Keratinocyte (primary cell): Measurements from ENCODE around the gene BIN2. TPM values are rescaled to one million over a fixed set of nuclear protein-coding genes. Genes with fewer than 3 reads are reported as not detected.

ENCODE experiments used
- DNase-seq: peaks from one replicate; pipeline ENCODE4 v3.0.0-alpha.2; 2011; ENCODE audit warnings: low read depth, missing footprints, low spot score
- FAIRE-seq: peaks from 2 replicates; lab custom pipeline; 2011; peaks lifted over from hg19 to GRCh38; lab: Jason Lieb, UNC
- H2AFZ ChIP-seq: 2 replicates; pipeline ENCODE4 v1.6.0; 2012; ENCODE audit warnings: low read length, control low read depth, inconsistent platforms; ENCODE audit not compliant: control insufficient read depth
- H3K27ac ChIP-seq: 2 replicates; pipeline ENCODE4 v1.5.1; 2011; ENCODE audit warnings: low read length; ENCODE audit not compliant: control insufficient read depth, insufficient read depth
- H3K27me3 ChIP-seq: 3 replicates; pipeline ENCODE4 v1.6.0; 2011; ENCODE audit warnings: low read length; ENCODE audit not compliant: control insufficient read depth, insufficient read depth; ENCODE audit errors: extremely low read depth
- H3K36me3 ChIP-seq, 2 experiments: 2 replicates in 1 of 2; 3 replicates in 1 of 2; pipeline ENCODE4 v1.5.1; 2011; ENCODE audit warnings: low read length in 2 of 2, mild to moderate bottlenecking in 1 of 2; ENCODE audit not compliant: control insufficient read depth in 2 of 2, insufficient read depth in 2 of 2; ENCODE audit errors: extremely low read depth in 1 of 2
- H3K4me1 ChIP-seq: 3 replicates; pipeline ENCODE4 v1.5.1; 2011; ENCODE audit warnings: low read length; ENCODE audit not compliant: control insufficient read depth, insufficient read depth; ENCODE audit errors: extremely low read depth
- H3K4me2 ChIP-seq: 3 replicates; pipeline ENCODE4 v1.6.0; 2011; ENCODE audit warnings: low read depth, low read length; ENCODE audit not compliant: control insufficient read depth, insufficient read depth; ENCODE audit errors: extremely low read depth
- H3K4me3 ChIP-seq, 3 experiments: fragments of 200-600 bp in 1 of 3; sonication (generic) in 1 of 3; 2 replicates in 2 of 3; 3 replicates in 1 of 3; pipeline ENCODE4 v1.5.1; 2011 to 2016; ENCODE audit warnings: low read length in 3 of 3, mild to moderate bottlenecking in 3 of 3, control low read depth in 2 of 3, inconsistent platforms in 1 of 3, low read depth in 1 of 3, mixed read lengths in 1 of 3, mixed run types in 1 of 3, moderate library complexity in 1 of 3; ENCODE audit not compliant: control insufficient read depth in 2 of 3, insufficient read depth in 2 of 3; ENCODE audit errors: extremely low read depth in 1 of 3
- H3K79me2 ChIP-seq: 2 replicates; pipeline ENCODE4 v1.6.0; 2012; ENCODE audit warnings: low read length; ENCODE audit not compliant: control insufficient read depth, insufficient read depth
- H3K9ac ChIP-seq: 3 replicates; pipeline ENCODE4 v1.6.0; 2011; ENCODE audit warnings: low read length; ENCODE audit not compliant: control insufficient read depth, insufficient read depth; ENCODE audit errors: extremely low read depth
- H3K9me1 ChIP-seq: 3 replicates; pipeline ENCODE4 v1.6.0; 2011; ENCODE audit warnings: low read length; ENCODE audit not compliant: control insufficient read depth, insufficient read depth; ENCODE audit errors: extremely low read depth
- H3K9me3 ChIP-seq: 2 replicates; pipeline ENCODE4 v1.5.1; 2012; ENCODE audit warnings: low read depth, low read length; ENCODE audit not compliant: control insufficient read depth
- H4K20me1 ChIP-seq: 3 replicates; pipeline ENCODE4 v1.6.0; 2011; ENCODE audit warnings: low read length; ENCODE audit not compliant: control insufficient read depth, insufficient read depth; ENCODE audit errors: extremely low read depth
- EZH2 ChIP-seq: IDR thresholded peaks from one replicate; pipeline ENCODE4 v1.6.1; 2012; ENCODE audit warnings: inconsistent platforms, mild to moderate bottlenecking, low read length, moderate library complexity
- dilution Hi-C: fragments of 300-500 bp; cut with MboI; formaldehyde crosslinking; loops from one replicate; pipeline ENCODE4 v1.7.0; 2020; ENCODE audit warnings: low sequenced_read_pairs; ENCODE audit not compliant: extremely low pct_ligation_motif_present
- polyA plus RNA-seq, 5 experiments: library from polyadenylated mRNA; depleted of rRNA in 3 of 5; stranded (reverse) in 3 of 5; stranded (forward) in 1 of 5; unstranded in 1 of 5; fragments of >200 nt; gene quantifications; 1 replicate in 1 of 5; 2 replicates in 3 of 5; 3 replicates in 1 of 5; pipeline versions ENCODE4 v1.2.1 to v1.2.3, GENCODE V29; 2011 to 2012; ENCODE audit warnings: missing spikeins in 2 of 5, low read depth in 1 of 5, low replicate concordance in 1 of 5
- TF ChIP-seq, protein P1 (sequence below), 3 experiments: IDR thresholded peaks in 1 of 3; conservative IDR thresholded peaks in 1 of 3; optimal IDR thresholded peaks in 1 of 3; 2 replicates in 2 of 3; 3 replicates in 1 of 3; pipeline versions ENCODE3 to v1.5.1; 2011; ENCODE audit warnings: low read length in 3 of 3, mild to moderate bottlenecking in 3 of 3, moderate library complexity in 2 of 3, control low read depth in 1 of 3, inconsistent platforms in 1 of 3; ENCODE audit not compliant: insufficient read depth in 2 of 3; ENCODE audit errors: extremely low read depth in 1 of 3

BIN2 gene
- polyA plus RNA-seq, 1 donor (not counting 4 experiments of a cell fraction or from before 2014, with no cell fraction given), result not detected

DNA sequence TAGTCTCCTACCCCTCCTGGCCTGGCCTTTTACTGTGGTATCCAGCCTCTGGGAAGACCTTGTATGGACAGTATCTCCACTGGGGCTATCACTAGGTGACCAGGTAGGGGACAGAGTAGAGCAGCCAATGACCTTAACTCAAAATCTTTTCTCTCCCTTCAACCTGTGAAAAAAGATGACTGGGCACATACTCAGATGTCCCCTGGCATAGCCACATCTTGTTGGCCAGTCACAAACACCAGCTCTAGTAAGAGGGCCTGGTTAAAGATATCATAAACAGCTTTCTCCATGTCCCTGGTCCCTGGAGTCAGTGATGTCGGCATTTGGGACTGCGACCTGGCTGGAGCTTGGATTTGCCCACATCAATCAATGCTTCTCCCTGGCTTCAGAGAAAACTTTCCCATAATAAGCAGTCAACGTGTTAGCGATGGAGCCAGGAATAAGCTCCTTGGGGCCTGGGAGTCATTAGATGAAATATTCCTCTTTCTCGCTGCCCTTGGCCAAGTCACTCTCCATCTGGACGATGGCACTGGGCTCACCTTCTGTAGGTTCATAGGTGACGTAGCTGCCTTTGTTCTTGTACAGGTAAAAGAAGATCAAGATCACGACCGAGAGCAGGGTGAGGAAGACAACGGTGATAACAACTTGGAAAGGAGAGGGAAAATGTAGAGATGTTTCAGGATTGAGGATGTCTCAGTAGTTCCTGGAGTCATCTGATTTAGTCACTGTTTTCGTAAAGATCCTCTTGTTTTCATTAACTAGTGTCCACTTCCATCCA, 78.3 kb downstream of the BIN2 start:
- peaks cover 7% of the 10 kb centered on the region for H3K4me1 ChIP-seq
- dilution Hi-C loops, result no loop called here
- H3K9ac ChIP-seq, result no peak overlapping the region
- FAIRE-seq, result no peak
- H3K27ac ChIP-seq, result no peak overlapping the region
- TF ChIP-seq, protein P1, sequence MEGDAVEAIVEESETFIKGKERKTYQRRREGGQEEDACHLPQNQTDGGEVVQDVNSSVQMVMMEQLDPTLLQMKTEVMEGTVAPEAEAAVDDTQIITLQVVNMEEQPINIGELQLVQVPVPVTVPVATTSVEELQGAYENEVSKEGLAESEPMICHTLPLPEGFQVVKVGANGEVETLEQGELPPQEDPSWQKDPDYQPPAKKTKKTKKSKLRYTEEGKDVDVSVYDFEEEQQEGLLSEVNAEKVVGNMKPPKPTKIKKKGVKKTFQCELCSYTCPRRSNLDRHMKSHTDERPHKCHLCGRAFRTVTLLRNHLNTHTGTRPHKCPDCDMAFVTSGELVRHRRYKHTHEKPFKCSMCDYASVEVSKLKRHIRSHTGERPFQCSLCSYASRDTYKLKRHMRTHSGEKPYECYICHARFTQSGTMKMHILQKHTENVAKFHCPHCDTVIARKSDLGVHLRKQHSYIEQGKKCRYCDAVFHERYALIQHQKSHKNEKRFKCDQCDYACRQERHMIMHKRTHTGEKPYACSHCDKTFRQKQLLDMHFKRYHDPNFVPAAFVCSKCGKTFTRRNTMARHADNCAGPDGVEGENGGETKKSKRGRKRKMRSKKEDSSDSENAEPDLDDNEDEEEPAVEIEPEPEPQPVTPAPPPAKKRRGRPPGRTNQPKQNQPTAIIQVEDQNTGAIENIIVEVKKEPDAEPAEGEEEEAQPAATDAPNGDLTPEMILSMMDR (optimal IDR thresholded peaks at IDR 0.05 in 1 of 3, IDR thresholded peaks at IDR 0.05 in 1 of 3, conservative IDR thresholded peaks at IDR 0.05 in 1 of 3; ENCODE audit: extremely low read depth in 1 of 3, insufficient read depth in 2 of 3, low read length in 3 of 3), result no peak
- TF ChIP-seq EZH2, result no peak
- peaks cover 29 to 43% of the 10 kb centered on the region in 2 experiments for H3K36me3 ChIP-seq
- no peaks in the 10 kb centered on the region for H3K9me1 ChIP-seq
- no peaks in the 10 kb centered on the region for H3K27me3 ChIP-seq
- peaks cover 10% of the 10 kb centered on the region for H3K79me2 ChIP-seq
- no peaks in the 10 kb centered on the region for H3K9me3 ChIP-seq
- no peak for DNase-seq
- no peak overlapping the region for H2AFZ ChIP-seq
- H3K4me2 ChIP-seq, result no peak overlapping the region
- H4K20me1 ChIP-seq, result no peaks in the 10 kb centered on the region
- H3K4me3 ChIP-seq, result no peak overlapping the region

DNA sequence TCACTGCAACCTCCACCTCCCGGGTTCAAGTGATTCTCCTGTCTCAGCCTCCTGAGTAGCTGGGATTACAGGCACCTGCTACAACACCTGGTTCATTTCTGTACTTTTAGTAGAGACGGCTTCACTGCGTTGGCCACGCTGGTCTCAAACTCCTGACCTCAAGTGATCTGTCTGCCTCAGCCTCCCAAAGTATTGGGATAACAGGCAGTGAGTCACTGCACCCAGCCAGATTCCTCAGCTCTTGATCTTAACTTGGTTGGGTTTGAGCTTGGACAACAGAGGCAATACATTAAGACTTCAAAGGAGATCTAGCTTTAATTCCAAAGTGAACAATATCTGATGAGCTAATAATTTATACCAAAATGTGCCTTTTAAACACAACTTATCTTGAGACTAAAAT, 79.7 kb downstream of the BIN2 start:
- H3K36me3 ChIP-seq, result peaks cover 30 to 53% of the 10 kb centered on the region in 2 experiments
- FAIRE-seq, result no peak
- no peak overlapping the region for H3K4me2 ChIP-seq
- TF ChIP-seq EZH2, result no peak
- TF ChIP-seq, protein P1 (optimal IDR thresholded peaks at IDR 0.05 in 1 of 3, IDR thresholded peaks at IDR 0.05 in 1 of 3, conservative IDR thresholded peaks at IDR 0.05 in 1 of 3; ENCODE audit: extremely low read depth in 1 of 3, insufficient read depth in 2 of 3, low read length in 3 of 3), result no peak
- H3K4me1 ChIP-seq, result peaks cover 17% of the 10 kb centered on the region
- no peaks in the 10 kb centered on the region for H3K9me3 ChIP-seq
- H2AFZ ChIP-seq, result no peak overlapping the region
- no peak overlapping the region for H3K27ac ChIP-seq
- no peak overlapping the region for H3K4me3 ChIP-seq
- DNase-seq, result no peak
- no peak overlapping the region for H3K9ac ChIP-seq
- dilution Hi-C loops, result no loop called here
- peaks cover 6% of the 10 kb centered on the region for H4K20me1 ChIP-seq
- peaks cover 3% of the 10 kb centered on the region for H3K9me1 ChIP-seq
- H3K27me3 ChIP-seq, result no peaks in the 10 kb centered on the region
- H3K79me2 ChIP-seq, result peaks cover 22% of the 10 kb centered on the region
